Measurements from ENCODE around the gene RBM34.

- no peak for TF ChIP-seq POLR2A (IDR thresholded peaks at IDR 0.05)
- TF ChIP-seq CTCF (IDR thresholded peaks at IDR 0.05): no peak
These were observed 33.2 kb downstream of the RBM34 start for GRCh38 chr1:235127732-235128455.
